Measurements from ENCODE around the gene SART1.

DNA sequence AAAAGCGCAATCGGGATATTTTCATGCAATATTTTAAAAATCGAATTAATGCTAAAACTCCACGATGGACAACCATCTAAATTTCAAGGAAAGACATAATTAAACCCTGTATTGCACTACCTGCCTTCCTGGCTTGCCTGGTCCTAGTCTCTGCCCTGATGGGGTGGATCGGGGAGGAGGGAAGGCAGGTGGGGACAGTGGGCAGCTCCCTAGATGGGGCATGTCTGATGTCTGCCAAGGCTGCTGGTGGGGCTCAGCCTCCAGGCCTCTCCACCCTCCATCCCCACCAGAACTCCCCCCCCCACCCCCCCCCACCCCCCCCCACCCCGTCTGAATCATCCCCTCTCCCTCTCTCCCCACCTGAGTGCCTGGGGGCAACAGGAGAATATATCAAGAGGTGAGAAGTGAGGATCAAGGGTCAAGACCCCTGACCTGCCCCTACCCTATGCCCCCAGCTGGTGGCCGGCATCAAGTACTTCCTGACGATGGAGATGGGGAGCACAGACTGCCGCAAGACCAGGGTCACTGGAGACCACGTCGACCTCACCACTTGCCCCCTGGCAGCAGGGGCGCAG, 50.9 kb downstream of the SART1 start:
- no peak for TF ChIP-seq EZH2 (IDR thresholded peaks at IDR 0.05; ENCODE audit: low read depth)
- TF ChIP-seq, protein P1, sequence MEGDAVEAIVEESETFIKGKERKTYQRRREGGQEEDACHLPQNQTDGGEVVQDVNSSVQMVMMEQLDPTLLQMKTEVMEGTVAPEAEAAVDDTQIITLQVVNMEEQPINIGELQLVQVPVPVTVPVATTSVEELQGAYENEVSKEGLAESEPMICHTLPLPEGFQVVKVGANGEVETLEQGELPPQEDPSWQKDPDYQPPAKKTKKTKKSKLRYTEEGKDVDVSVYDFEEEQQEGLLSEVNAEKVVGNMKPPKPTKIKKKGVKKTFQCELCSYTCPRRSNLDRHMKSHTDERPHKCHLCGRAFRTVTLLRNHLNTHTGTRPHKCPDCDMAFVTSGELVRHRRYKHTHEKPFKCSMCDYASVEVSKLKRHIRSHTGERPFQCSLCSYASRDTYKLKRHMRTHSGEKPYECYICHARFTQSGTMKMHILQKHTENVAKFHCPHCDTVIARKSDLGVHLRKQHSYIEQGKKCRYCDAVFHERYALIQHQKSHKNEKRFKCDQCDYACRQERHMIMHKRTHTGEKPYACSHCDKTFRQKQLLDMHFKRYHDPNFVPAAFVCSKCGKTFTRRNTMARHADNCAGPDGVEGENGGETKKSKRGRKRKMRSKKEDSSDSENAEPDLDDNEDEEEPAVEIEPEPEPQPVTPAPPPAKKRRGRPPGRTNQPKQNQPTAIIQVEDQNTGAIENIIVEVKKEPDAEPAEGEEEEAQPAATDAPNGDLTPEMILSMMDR (conservative IDR thresholded peaks at IDR 0.05) = no peak

Measured in PC-9 (cell line).